SU-DHL-6 (cell line): Measurements from ENCODE around the gene WDR37.

ENCODE experiments used
- EZH2phosphoT487 ChIP-seq: fragments of 200-600 bp; sonication (generic), shearing (Covaris generic); conservative IDR thresholded peaks from 2 replicates; pipeline ENCODE4 v1.6.1; 2018; ENCODE audit warnings: mild to moderate bottlenecking, antibody characterized with exemption, low read length, moderate library complexity, mixed read lengths
- TF ChIP-seq, protein P1 (sequence below): fragments of 200-600 bp; sonication (generic); IDR thresholded peaks from one replicate; pipeline ENCODE4 v1.5.1; 2017; ENCODE audit warnings: antibody characterized with exemption, mild to moderate bottlenecking, low read length, moderate library complexity; ENCODE audit not compliant: insufficient read depth, poor library complexity, severe bottlenecking

DNA sequence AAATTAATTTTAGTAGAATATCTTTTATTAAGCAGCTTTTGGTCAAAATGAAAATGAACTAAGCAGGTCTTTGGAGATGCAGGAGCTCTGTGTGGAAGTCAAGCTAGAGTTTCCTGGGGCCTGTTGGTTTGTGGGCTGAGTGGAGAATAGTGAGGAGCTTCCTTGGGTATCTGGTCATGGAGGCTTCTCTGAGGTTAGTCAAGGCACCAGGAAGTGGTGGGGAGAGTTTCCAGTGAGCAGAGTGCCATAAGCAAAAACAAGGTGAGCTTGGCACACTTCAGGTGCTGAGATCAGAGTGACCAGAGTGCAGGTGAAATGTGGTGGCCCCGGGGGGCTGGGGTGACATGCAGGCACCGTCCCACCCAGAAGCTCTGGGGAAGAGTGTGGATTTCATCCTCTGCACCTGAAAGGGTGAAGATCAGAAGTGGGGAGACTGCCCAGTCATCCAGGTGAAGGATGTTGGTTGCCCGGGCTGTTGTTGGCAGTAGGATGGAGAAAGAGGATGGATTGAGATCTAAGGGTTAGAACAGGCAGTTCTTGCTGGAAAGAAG lies 77.4 kb downstream of the WDR37 start:
- TF ChIP-seq, protein P1, sequence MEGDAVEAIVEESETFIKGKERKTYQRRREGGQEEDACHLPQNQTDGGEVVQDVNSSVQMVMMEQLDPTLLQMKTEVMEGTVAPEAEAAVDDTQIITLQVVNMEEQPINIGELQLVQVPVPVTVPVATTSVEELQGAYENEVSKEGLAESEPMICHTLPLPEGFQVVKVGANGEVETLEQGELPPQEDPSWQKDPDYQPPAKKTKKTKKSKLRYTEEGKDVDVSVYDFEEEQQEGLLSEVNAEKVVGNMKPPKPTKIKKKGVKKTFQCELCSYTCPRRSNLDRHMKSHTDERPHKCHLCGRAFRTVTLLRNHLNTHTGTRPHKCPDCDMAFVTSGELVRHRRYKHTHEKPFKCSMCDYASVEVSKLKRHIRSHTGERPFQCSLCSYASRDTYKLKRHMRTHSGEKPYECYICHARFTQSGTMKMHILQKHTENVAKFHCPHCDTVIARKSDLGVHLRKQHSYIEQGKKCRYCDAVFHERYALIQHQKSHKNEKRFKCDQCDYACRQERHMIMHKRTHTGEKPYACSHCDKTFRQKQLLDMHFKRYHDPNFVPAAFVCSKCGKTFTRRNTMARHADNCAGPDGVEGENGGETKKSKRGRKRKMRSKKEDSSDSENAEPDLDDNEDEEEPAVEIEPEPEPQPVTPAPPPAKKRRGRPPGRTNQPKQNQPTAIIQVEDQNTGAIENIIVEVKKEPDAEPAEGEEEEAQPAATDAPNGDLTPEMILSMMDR: no peak
- TF ChIP-seq EZH2phosphoT487: no peak
